Lung (tissue), 12 donors: ENCODE measurements around the gene TVP23A. TPM values are rescaled to one million over a fixed set of nuclear protein-coding genes. Genes with fewer than 3 reads are reported as not detected.

ENCODE experiments used
- ATAC-seq: fragments of 200-7000 bp; cut with Tn5 transposase; one replicate; pipeline ENCODE4 v1.9.1; 2020; ENCODE audit warnings: moderate number of reproducible peaks; ENCODE audit not compliant: insufficient read depth, low FRiP score
- DNase-seq, 3 donors: peaks; one replicate each; pipeline ENCODE4 v3.0.0-alpha.2; 2013 to 2017
- H3K27ac ChIP-seq, 2 donors: one replicate each; pipeline ENCODE4 v1.5.1; 2013; ENCODE audit warnings: mild to moderate bottlenecking in 2 of 2, moderate library complexity in 2 of 2, control low read depth in 1 of 2, inconsistent platforms in 1 of 2, low read depth in 1 of 2, low read length in 1 of 2
- H3K27me3 ChIP-seq, 3 donors: one replicate each; pipeline ENCODE4 v1.5.1; 2013; ENCODE audit warnings: low read length in 2 of 3; ENCODE audit not compliant: control insufficient read depth in 3 of 3, insufficient read depth in 3 of 3
- H3K36me3 ChIP-seq, 4 donors: one replicate each; pipeline ENCODE4 v1.5.1; 2013; ENCODE audit warnings: low read length in 4 of 4, mild to moderate bottlenecking in 1 of 4, moderate library complexity in 1 of 4; ENCODE audit not compliant: control insufficient read depth in 4 of 4, insufficient read depth in 4 of 4
- H3K4me1 ChIP-seq, 5 donors: one replicate each; pipeline ENCODE4 v1.5.1; 2013; ENCODE audit warnings: low read length in 5 of 5, mild to moderate bottlenecking in 2 of 5, moderate library complexity in 1 of 5; ENCODE audit not compliant: control insufficient read depth in 5 of 5, insufficient read depth in 5 of 5
- H3K4me3 ChIP-seq: one replicate; pipeline ENCODE4 v1.5.1; 2013; ENCODE audit warnings: mild to moderate bottlenecking, control low read depth, moderate library complexity
- H3K9ac ChIP-seq, 2 donors: one replicate each; pipeline ENCODE4 v1.5.1; 2013; ENCODE audit warnings: low read length in 2 of 2, control low read depth in 1 of 2; ENCODE audit not compliant: insufficient read depth in 1 of 2
- H3K9me3 ChIP-seq, 4 donors: one replicate each; pipeline ENCODE4 v1.5.1; 2013; ENCODE audit warnings: low read length in 3 of 4, mild to moderate bottlenecking in 1 of 4, moderate library complexity in 1 of 4; ENCODE audit not compliant: control insufficient read depth in 4 of 4, insufficient read depth in 3 of 4
- WGBS, 2 donors: extraction: QIAGEN DNeasy Blood & Tissue Kit; methylation state at CpG; one replicate each; pipeline ENCODE4 v1.1.7; 2013; 5-methylcytosine and 5-hydroxymethylcytosine counted together
- polyA plus RNA-seq, 2 donors: library from polyadenylated mRNA; stranded (reverse); fragments of 200-250 nt; gene quantifications; one replicate each; pipeline ENCODE4 v1.2.1, GENCODE V29; 2013
- total RNA-seq, 2 donors: library from RNA; depleted of rRNA in 1 of 2; stranded (reverse); fragments of >200 nt in 1 of 2; gene quantifications; one replicate each; pipeline ENCODE4 v1.2.1, GENCODE V29; 2014 to 2021
- TF ChIP-seq, protein P1 (sequence below): IDR thresholded peaks from 2 replicates; pipeline ENCODE4 v1.5.1; 2012; ENCODE audit warnings: mild to moderate bottlenecking; ENCODE audit errors: control extremely low read depth, extremely low read depth
- donor health status: control.
- donor health status: control.
- donor health status: Bipolar disorder and iron deficiency.
- donor health status: healthy.
- donor health status: DM: yes; HTN: yes; CAD: no.

TVP23A gene
- total and polyA plus RNA-seq, 4 donors = 0.22 to 6.1 (median 0.25) TPM

DNA sequence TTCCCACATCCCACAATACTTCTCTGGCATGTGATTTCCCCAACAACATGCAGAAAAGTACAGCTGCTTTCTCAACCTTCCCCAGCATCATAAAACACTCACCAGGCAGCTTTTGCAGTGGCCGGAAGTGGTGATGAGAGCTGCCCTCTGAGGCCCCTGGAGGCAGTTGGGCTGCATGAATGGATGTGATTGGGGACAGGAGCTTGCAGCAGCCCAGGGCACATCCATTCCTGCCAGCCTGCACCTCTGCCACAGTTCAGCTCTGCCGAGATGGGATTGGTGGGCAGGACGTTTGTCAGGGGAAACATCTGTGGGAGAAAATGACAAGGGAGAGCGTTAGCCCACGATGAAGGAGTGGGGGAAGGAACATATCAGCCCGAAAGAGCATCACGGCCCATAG, 55.1 kb downstream of the TVP23A start:
- no peaks in the 10 kb centered on the region for H3K27me3 ChIP-seq
- ATAC-seq = no peak
- 80 to 92% methylated on average over 7 of the region's 7 CpGs for WGBS, 2 donors

DNA sequence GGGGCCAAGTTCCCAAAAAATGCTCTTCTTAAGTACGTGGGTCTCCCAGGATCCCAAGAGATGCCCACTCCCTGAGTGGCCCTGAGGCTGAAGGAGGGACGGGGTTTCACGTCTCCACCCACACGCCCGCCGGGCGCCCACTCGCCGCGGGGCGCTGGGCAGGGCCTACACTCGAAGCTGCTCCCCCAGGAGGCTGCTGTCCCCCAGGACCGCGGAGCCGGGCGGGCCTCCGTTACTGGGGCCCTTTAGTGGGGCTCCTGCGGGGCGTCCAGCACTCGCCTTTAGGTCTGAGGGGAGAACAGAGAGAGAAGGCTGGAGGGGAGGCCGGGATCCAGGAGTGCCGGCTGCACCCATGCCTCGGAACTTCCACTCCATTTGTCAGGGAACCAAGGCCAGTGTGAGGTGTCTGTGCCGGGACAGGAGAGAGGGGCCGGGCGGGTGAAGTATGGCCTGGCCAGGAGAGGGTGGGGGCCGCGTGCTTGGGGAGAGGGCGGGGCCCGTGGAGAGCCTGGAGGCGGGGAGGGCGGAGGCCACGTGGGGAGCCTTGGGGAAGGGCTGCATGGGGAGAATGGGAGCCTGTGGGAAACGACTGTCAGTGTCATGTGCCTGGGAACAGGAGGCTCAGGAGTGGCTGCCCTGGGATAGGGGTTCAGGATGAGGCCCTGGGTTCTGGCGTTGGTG, 56.1 kb downstream of the TVP23A start:
- TF ChIP-seq, protein P1, sequence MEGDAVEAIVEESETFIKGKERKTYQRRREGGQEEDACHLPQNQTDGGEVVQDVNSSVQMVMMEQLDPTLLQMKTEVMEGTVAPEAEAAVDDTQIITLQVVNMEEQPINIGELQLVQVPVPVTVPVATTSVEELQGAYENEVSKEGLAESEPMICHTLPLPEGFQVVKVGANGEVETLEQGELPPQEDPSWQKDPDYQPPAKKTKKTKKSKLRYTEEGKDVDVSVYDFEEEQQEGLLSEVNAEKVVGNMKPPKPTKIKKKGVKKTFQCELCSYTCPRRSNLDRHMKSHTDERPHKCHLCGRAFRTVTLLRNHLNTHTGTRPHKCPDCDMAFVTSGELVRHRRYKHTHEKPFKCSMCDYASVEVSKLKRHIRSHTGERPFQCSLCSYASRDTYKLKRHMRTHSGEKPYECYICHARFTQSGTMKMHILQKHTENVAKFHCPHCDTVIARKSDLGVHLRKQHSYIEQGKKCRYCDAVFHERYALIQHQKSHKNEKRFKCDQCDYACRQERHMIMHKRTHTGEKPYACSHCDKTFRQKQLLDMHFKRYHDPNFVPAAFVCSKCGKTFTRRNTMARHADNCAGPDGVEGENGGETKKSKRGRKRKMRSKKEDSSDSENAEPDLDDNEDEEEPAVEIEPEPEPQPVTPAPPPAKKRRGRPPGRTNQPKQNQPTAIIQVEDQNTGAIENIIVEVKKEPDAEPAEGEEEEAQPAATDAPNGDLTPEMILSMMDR = no peak
- Histone ChIP-seq H3K4me3 (no peak overlapping the region), H3K9ac (no peak overlapping the region), H3K27ac (no peak overlapping the region), H3K9me3 (no peaks in the 10 kb centered on the region), H3K4me1 (peaks cover 0 to 8% (median 0%) of the 10 kb centered on the region in 5 donors), H3K36me3 (peaks cover 26 to 71% (median 60%) of the 10 kb centered on the region in 4 donors), H3K27me3 (no peaks in the 10 kb centered on the region)
- ATAC-seq = no peak
- 91% methylated on average over 32 to 35 of the region's 35 CpGs for WGBS, 2 donors
- DNase-seq = no peak

More for the DNA sequence above, 55.1 kb downstream of the TVP23A start:
- Histone ChIP-seq H3K9ac (no peak overlapping the region), H3K4me3 (no peak overlapping the region), H3K27ac (no peak overlapping the region), H3K4me1 (peaks cover 0 to 8% (median 0%) of the 10 kb centered on the region in 5 donors), H3K9me3 (no peaks in the 10 kb centered on the region), H3K36me3 (peaks cover 30 to 67% (median 53%) of the 10 kb centered on the region in 4 donors)
- DNase-seq = no peak
- TF ChIP-seq, protein P1 = no peak

DNA sequence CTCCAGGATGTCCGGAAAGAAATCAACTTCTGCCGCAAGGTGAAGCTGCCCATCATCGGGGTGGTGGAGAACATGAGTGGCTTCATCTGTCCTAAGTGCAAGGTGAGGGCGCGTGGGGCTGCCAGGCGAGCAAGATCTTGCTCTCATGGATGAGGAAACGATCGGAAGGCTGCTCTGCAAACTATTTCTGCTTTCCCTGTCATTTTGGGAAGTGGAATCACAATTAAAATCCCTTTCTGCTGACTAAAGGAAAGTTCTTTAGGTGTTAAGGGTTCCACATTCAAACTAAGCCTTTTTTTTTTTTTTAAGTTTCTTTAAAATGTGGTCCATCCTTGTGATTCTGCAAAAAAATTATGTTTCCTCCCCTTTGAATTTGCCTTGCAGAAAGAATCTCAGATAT, 57.2 kb downstream of the TVP23A start:
- Histone ChIP-seq H3K4me3 (no peak overlapping the region), H3K27ac (no peak overlapping the region), H3K9ac (no peak overlapping the region), H3K27me3 (no peaks in the 10 kb centered on the region), H3K36me3 (peaks cover 29 to 80% (median 56%) of the 10 kb centered on the region in 4 donors), H3K9me3 (no peaks in the 10 kb centered on the region), H3K4me1 (peaks cover 0 to 8% (median 0%) of the 10 kb centered on the region in 5 donors)
- WGBS, 2 donors = 80 to 83% methylated on average over 8 of the region's 8 CpGs
- TF ChIP-seq, protein P1 = no peak
- ATAC-seq = no peak
- DNase-seq = no peak
